HEK293 (cell line): ENCODE results near the gene SPRY4.

Source experiments
- CTCF ChIA-PET: fragments of 350-600 bp; formaldehyde crosslinking; extraction: SDS; loops from one replicate; lab custom pipeline; 2021; ENCODE audit warnings: antibody characterized with exemption; lab: Yijun Ruan, JAX
- POLR2A ChIA-PET: fragments of 300-600 bp; formaldehyde crosslinking; extraction: SDS; loops from one replicate; lab custom pipeline; 2020; ENCODE audit warnings: antibody characterized with exemption, inconsistent platforms; lab: Yijun Ruan, JAX
- H3K27ac ChIP-seq: fragments of 200-500 bp; sonication (Bioruptor generic); 2 replicates; pipeline ENCODE4 v1.5.1; 2014; ENCODE audit warnings: low read depth, low read length, control low read depth, inconsistent platforms; ENCODE audit errors: extremely low read depth
- H3K36me3 ChIP-seq, 2 experiments: fragments of 200-500 bp in 1 of 2; sonication (Bioruptor generic) in 1 of 2; 1 replicate in 1 of 2; 2 replicates in 1 of 2; pipeline ENCODE4 v1.5.1; 2014 to 2017; ENCODE audit warnings: inconsistent platforms in 2 of 2, low read length in 2 of 2; ENCODE audit not compliant: control insufficient read depth in 2 of 2, insufficient read depth in 1 of 2
- H3K4me1 ChIP-seq: fragments of 200-500 bp; sonication (Bioruptor generic); 2 replicates; pipeline ENCODE4 v1.5.1; 2014; ENCODE audit warnings: mild to moderate bottlenecking, low read length, inconsistent platforms; ENCODE audit not compliant: control insufficient read depth, insufficient read depth
- H3K4me3 ChIP-seq: 2 replicates; pipeline ENCODE4 v1.5.1; 2011; ENCODE audit warnings: low read depth, mild to moderate bottlenecking, control low read depth, low read length, moderate library complexity
- H3K9me3 ChIP-seq: fragments of 200-500 bp; sonication (Bioruptor generic); 2 replicates; pipeline ENCODE4 v1.5.1; 2014; ENCODE audit warnings: low read depth, low read length, inconsistent platforms; ENCODE audit not compliant: control insufficient read depth, insufficient read depth
- HOXD13 ChIP-seq: sonication (generic); formaldehyde crosslinking; IDR thresholded peaks from 2 replicates; pipeline ENCODE4 v1.8.0; 2022; ENCODE audit warnings: missing genetic modification reagents, borderline replicate concordance
- OSR2 ChIP-seq: fragments of 450-650 bp; formaldehyde crosslinking; IDR thresholded peaks from 2 replicates; pipeline ENCODE4 v1.5.1; 2016; ENCODE audit warnings: missing biosample characterization, missing genetic modification characterization
- YY2 ChIP-seq: fragments of 450-650 bp; formaldehyde crosslinking; IDR thresholded peaks from 2 replicates; pipeline ENCODE4 v1.5.1; 2016; ENCODE audit warnings: missing biosample characterization, missing genetic modification characterization
- ZBTB7A ChIP-seq: fragments of 450-650 bp; formaldehyde crosslinking; IDR thresholded peaks from 2 replicates; pipeline ENCODE4 v1.5.1; 2016; ENCODE audit warnings: low read depth, missing biosample characterization, missing genetic modification characterization
- ZNF114 ChIP-seq: fragments of 450-650 bp; formaldehyde crosslinking; IDR thresholded peaks from 2 replicates; pipeline ENCODE4 v1.5.0; 2017; ENCODE audit warnings: missing biosample characterization, missing genetic modification characterization
- ZNF155 ChIP-seq: fragments of 450-650 bp; formaldehyde crosslinking; IDR thresholded peaks from 2 replicates; pipeline ENCODE4 v1.5.1; 2016; ENCODE audit warnings: missing biosample characterization, missing genetic modification characterization
- ZNF16 ChIP-seq: fragments of 450-650 bp; formaldehyde crosslinking; IDR thresholded peaks from 2 replicates; pipeline ENCODE4 v1.5.1; 2016; ENCODE audit warnings: low read depth, missing biosample characterization, missing genetic modification characterization
- ZNF23 ChIP-seq: fragments of 450-650 bp; formaldehyde crosslinking; IDR thresholded peaks from 2 replicates; pipeline ENCODE4 v1.5.1; 2016; ENCODE audit warnings: missing biosample characterization, missing genetic modification characterization, borderline replicate concordance
- ZNF292 ChIP-seq: fragments of 450-650 bp; formaldehyde crosslinking; IDR thresholded peaks from 2 replicates; pipeline ENCODE4 v1.5.1; 2016; ENCODE audit warnings: low read depth, missing biosample characterization, missing genetic modification characterization, borderline replicate concordance
- ZNF354C ChIP-seq: fragments of 450-650 bp; formaldehyde crosslinking; IDR thresholded peaks from 2 replicates; pipeline ENCODE4 v1.5.1; 2016; ENCODE audit warnings: missing biosample characterization, missing genetic modification characterization, low read depth, borderline replicate concordance
- ZNF366 ChIP-seq: fragments of 450-650 bp; formaldehyde crosslinking; conservative IDR thresholded peaks from 2 replicates; pipeline ENCODE4 v1.5.1; 2016; ENCODE audit warnings: missing biosample characterization, missing genetic modification characterization
- ZNF391 ChIP-seq: fragments of 450-650 bp; formaldehyde crosslinking; IDR thresholded peaks from 2 replicates; pipeline ENCODE4 v1.5.1; 2016; ENCODE audit warnings: low read depth, missing biosample characterization, missing genetic modification characterization, borderline replicate concordance
- ZNF48 ChIP-seq: fragments of 450-650 bp; formaldehyde crosslinking; IDR thresholded peaks from 2 replicates; pipeline ENCODE4 v1.5.1; 2016; ENCODE audit warnings: missing biosample characterization, missing genetic modification characterization
- ZNF488 ChIP-seq: fragments of 450-650 bp; formaldehyde crosslinking; IDR thresholded peaks from 2 replicates; pipeline ENCODE4 v1.5.1; 2016; ENCODE audit warnings: missing biosample characterization, missing genetic modification characterization
- ZNF518A ChIP-seq: fragments of 450-650 bp; formaldehyde crosslinking; conservative IDR thresholded peaks from 2 replicates; pipeline ENCODE4 v1.5.1; 2016; ENCODE audit warnings: low read depth, missing biosample characterization, missing genetic modification characterization
- ZNF530 ChIP-seq: fragments of 450-650 bp; formaldehyde crosslinking; IDR thresholded peaks from 2 replicates; pipeline ENCODE4 v1.5.1; 2016; ENCODE audit warnings: low read depth, missing biosample characterization, missing genetic modification characterization
- ZNF544 ChIP-seq: fragments of 450-650 bp; formaldehyde crosslinking; IDR thresholded peaks from 2 replicates; pipeline ENCODE4 v1.5.0; 2017; ENCODE audit warnings: missing biosample characterization, missing genetic modification characterization
- ZNF558 ChIP-seq: fragments of 450-650 bp; formaldehyde crosslinking; IDR thresholded peaks from 2 replicates; pipeline ENCODE4 v1.5.1; 2016; ENCODE audit warnings: missing biosample characterization, missing genetic modification characterization
- ZNF600 ChIP-seq: fragments of 450-650 bp; formaldehyde crosslinking; IDR thresholded peaks from 2 replicates; pipeline ENCODE4 v1.5.1; 2016; ENCODE audit warnings: missing biosample characterization, missing genetic modification characterization
- ZNF785 ChIP-seq: fragments of 450-650 bp; formaldehyde crosslinking; IDR thresholded peaks from 2 replicates; pipeline ENCODE4 v1.5.1; 2016; ENCODE audit warnings: missing biosample characterization, missing genetic modification characterization
- ZXDB ChIP-seq: fragments of 450-650 bp; formaldehyde crosslinking; IDR thresholded peaks from 2 replicates; pipeline ENCODE4 v1.5.1; 2016; ENCODE audit warnings: missing biosample characterization, missing genetic modification characterization
- TF ChIP-seq, protein P1 (sequence below): fragments of 450-650 bp; formaldehyde crosslinking; IDR thresholded peaks from 2 replicates; pipeline ENCODE4 v1.5.1; 2016; ENCODE audit warnings: missing biosample characterization, missing genetic modification characterization
- TF ChIP-seq, protein P2 (sequence below): fragments of 450-650 bp; formaldehyde crosslinking; IDR thresholded peaks from 2 replicates; pipeline ENCODE4 v1.5.1; 2016; ENCODE audit warnings: missing biosample characterization, missing genetic modification characterization, borderline replicate concordance
- TF ChIP-seq, protein P3 (sequence below): fragments of 450-650 bp; formaldehyde crosslinking; IDR thresholded peaks from 2 replicates; pipeline ENCODE4 v1.5.1; 2016; ENCODE audit warnings: missing biosample characterization, missing genetic modification characterization
- TF ChIP-seq, protein P4 (sequence below): fragments of 450-650 bp; formaldehyde crosslinking; IDR thresholded peaks from 2 replicates; pipeline ENCODE4 v1.5.1; 2016; ENCODE audit warnings: missing biosample characterization, missing genetic modification characterization

SPRY4 gene

GRCh38 chr5:142301540-142301939 lies 23.3 kb downstream of the SPRY4 start (continued):
- TF ChIP-seq ZNF518A (no peak), ZNF292 (tag by site-specific recombination) (no peak), ZNF366 (tag by site-specific recombination) (no peak), OSR2 (tag by site-specific recombination) (no peak), HOXD13 (CRISPR knock-in tag) (no peak), ZXDB (no peak), ZNF530 (tag by site-specific recombination) (no peak), YY2 (tag by site-specific recombination) (no peak)
- TF ChIP-seq, protein P1, sequence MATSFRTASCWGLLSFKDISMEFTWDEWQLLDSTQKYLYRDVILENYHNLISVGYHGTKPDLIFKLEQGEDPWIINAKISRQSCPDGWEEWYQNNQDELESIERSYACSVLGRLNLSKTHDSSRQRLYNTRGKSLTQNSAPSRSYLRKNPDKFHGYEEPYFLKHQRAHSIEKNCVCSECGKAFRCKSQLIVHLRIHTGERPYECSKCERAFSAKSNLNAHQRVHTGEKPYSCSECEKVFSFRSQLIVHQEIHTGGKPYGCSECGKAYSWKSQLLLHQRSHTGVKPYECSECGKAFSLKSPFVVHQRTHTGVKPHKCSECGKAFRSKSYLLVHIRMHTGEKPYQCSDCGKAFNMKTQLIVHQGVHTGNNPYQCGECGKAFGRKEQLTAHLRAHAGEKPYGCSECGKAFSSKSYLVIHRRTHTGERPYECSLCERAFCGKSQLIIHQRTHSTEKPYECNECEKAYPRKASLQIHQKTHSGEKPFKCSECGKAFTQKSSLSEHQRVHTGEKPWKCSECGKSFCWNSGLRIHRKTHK: no peak
- TF ChIP-seq, protein P2, sequence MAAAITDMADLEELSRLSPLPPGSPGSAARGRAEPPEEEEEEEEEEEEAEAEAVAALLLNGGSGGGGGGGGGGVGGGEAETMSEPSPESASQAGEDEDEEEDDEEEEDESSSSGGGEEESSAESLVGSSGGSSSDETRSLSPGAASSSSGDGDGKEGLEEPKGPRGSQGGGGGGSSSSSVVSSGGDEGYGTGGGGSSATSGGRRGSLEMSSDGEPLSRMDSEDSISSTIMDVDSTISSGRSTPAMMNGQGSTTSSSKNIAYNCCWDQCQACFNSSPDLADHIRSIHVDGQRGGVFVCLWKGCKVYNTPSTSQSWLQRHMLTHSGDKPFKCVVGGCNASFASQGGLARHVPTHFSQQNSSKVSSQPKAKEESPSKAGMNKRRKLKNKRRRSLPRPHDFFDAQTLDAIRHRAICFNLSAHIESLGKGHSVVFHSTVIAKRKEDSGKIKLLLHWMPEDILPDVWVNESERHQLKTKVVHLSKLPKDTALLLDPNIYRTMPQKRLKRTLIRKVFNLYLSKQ (tag by site-specific recombination): no peak
- TF ChIP-seq, protein P3, sequence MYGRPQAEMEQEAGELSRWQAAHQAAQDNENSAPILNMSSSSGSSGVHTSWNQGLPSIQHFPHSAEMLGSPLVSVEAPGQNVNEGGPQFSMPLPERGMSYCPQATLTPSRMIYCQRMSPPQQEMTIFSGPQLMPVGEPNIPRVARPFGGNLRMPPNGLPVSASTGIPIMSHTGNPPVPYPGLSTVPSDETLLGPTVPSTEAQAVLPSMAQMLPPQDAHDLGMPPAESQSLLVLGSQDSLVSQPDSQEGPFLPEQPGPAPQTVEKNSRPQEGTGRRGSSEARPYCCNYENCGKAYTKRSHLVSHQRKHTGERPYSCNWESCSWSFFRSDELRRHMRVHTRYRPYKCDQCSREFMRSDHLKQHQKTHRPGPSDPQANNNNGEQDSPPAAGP (tag by site-specific recombination): no peak
- TF ChIP-seq, protein P4, sequence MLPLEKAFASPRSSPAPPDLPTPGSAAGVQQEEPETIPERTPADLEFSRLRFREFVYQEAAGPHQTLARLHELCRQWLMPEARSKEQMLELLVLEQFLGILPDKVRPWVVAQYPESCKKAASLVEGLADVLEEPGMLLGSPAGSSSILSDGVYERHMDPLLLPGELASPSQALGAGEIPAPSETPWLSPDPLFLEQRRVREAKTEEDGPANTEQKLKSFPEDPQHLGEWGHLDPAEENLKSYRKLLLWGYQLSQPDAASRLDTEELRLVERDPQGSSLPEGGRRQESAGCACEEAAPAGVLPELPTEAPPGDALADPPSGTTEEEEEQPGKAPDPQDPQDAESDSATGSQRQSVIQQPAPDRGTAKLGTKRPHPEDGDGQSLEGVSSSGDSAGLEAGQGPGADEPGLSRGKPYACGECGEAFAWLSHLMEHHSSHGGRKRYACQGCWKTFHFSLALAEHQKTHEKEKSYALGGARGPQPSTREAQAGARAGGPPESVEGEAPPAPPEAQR (tag by site-specific recombination): no peak
- TF ChIP-seq, all 188 proteins: peak for 0

DNA sequence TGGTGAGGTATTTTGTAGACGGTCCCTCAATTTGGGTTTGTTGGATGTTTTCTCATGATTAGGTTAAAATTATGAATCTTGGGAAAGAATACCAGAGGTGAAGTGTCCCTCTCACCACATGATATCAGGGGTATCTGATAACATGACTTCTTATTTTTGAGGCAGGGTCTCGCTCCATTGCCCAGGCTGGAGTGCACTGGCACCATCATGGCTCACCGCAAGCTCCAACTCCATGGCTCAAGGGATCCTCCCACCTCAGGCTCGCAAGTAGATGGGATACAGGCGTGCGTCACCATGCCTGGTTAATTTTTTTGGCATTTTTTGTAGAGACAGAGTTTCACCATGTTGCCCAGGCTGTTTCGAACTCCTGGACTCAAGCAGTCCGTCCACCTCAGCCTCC lies 24.1 kb downstream of the SPRY4 start:
- H3K27ac ChIP-seq: no peak overlapping the region
- H3K9me3 ChIP-seq: no peaks in the 10 kb centered on the region
- ChIA-PET CTCF (no interaction called here), POLR2A (no interaction called here)
- H3K36me3 ChIP-seq: no peaks in the 10 kb centered on the region
- H3K4me1 ChIP-seq: peaks cover 11% of the 10 kb centered on the region
- no peak overlapping the region for H3K4me3 ChIP-seq
- TF ChIP-seq ZNF155 (tag by site-specific recombination) (no peak), ZNF391 (tag by site-specific recombination) (no peak), ZNF558 (tag by site-specific recombination) (no peak), ZNF544 (no peak), ZBTB7A (tag by site-specific recombination) (no peak), ZNF354C (tag by site-specific recombination) (no peak), ZNF600 (tag by site-specific recombination) (no peak), ZNF114 (tag by site-specific recombination) (no peak), OSR2 (tag by site-specific recombination) (no peak), ZNF23 (tag by site-specific recombination) (no peak), ZNF785 (tag by site-specific recombination) (no peak), ZNF488 (tag by site-specific recombination) (no peak), ZNF48 (tag by site-specific recombination) (no peak), ZNF16 (tag by site-specific recombination) (no peak)
- TF ChIP-seq, protein P1: no peak
